Natural killer cell (primary cell): ENCODE data around the gene RSU1. TPM values are rescaled to one million over a fixed set of nuclear protein-coding genes. Genes with fewer than 3 reads are reported as not detected.

Experiments
- ATAC-seq, 3 donors: fragments of 150-1000 bp in 2 of 3; fragments of 200-7000 bp in 1 of 3; cut with Tn5 transposase; 1 replicate in 1 of 3; 2 replicates in 2 of 3; pipeline ENCODE4 v1.10.0; 2021; ENCODE audit warnings: mild to moderate bottlenecking in 2 of 3, moderate library complexity in 2 of 3
- DNase-seq, 2 donors: peaks; one replicate each; pipeline versions ENCODE4 v3.0.0 to v3.0.0-alpha.2; 2013 to 2021; ENCODE audit warnings: mixed read lengths in 1 of 2
- H3K27ac ChIP-seq: one replicate; pipeline ENCODE4 v1.5.1; 2013; ENCODE audit warnings: mild to moderate bottlenecking, low read length
- H3K27me3 ChIP-seq: one replicate; pipeline ENCODE4 v1.6.1; 2013; ENCODE audit warnings: low read length; ENCODE audit not compliant: control insufficient read depth, insufficient read depth
- H3K36me3 ChIP-seq: one replicate; pipeline ENCODE4 v1.6.1; 2013; ENCODE audit warnings: low read length; ENCODE audit not compliant: control insufficient read depth, insufficient read depth
- H3K4me1 ChIP-seq: one replicate; pipeline ENCODE4 v1.6.1; 2013; ENCODE audit warnings: low read length; ENCODE audit not compliant: control insufficient read depth, insufficient read depth
- H3K4me3 ChIP-seq: one replicate; pipeline ENCODE4 v1.5.1; 2013; ENCODE audit warnings: low read length
- H3K9me3 ChIP-seq: one replicate; pipeline ENCODE4 v1.6.1; 2013; ENCODE audit warnings: low read length; ENCODE audit not compliant: control insufficient read depth, insufficient read depth
- H3K27ac Mint-ChIP-seq, 2 donors: one replicate each; pipeline ENCODE4 v1.8.0; 2022; ENCODE audit warnings: mild to moderate bottlenecking in 2 of 2, mixed read lengths in 2 of 2, moderate library complexity in 1 of 2
- H3K27me3 Mint-ChIP-seq, 2 donors: one replicate each; pipeline ENCODE4 v1.8.0; 2022; ENCODE audit warnings: low read depth in 2 of 2, mixed read lengths in 2 of 2
- H3K36me3 Mint-ChIP-seq: one replicate; pipeline ENCODE4 v1.8.0; 2022; ENCODE audit warnings: mixed read lengths
- H3K4me1 Mint-ChIP-seq, 2 donors: one replicate each; pipeline ENCODE4 v1.8.0; 2022; ENCODE audit warnings: mixed read lengths in 2 of 2
- H3K4me3 Mint-ChIP-seq: one replicate; pipeline ENCODE4 v1.8.0; 2022; ENCODE audit warnings: mild to moderate bottlenecking, moderate library complexity, mixed read lengths
- H3K9me3 Mint-ChIP-seq, 2 donors: one replicate each; pipeline ENCODE4 v1.8.0; 2022; ENCODE audit warnings: mixed read lengths in 2 of 2
- WGBS: methylation state at CpG from one replicate; pipeline ENCODE4 v1.1.7; 2013; ENCODE audit warnings: missing lambda C conversion rate; ENCODE audit not compliant: insufficient coverage; 5-methylcytosine and 5-hydroxymethylcytosine counted together
- intact Hi-C: fragments of 100-400 bp; cut with micrococcal nuclease; formaldehyde crosslinking; loops from one replicate; pipeline ENCODE4 v1.14.2; 2022
- total RNA-seq, 4 donors: library from RNA; stranded (reverse); fragments of 120-200 nt in 1 of 4; gene quantifications; one replicate each; pipeline versions ENCODE4 v1.2.3 to v1.2.4, GENCODE V29; 2013 to 2022
- TF ChIP-seq, protein P1 (sequence below): fragments of 200-600 bp; IDR thresholded peaks from one replicate; pipeline ENCODE4 v1.8.0; 2022; ENCODE audit warnings: antibody characterized with exemption

Gene RSU1
- total RNA-seq, 3 donors from 2014 or later (not counting 1 experiment from before 2014, with no cell fraction given), result 75.0 to 85.3 (median 80.0) TPM

DNA sequence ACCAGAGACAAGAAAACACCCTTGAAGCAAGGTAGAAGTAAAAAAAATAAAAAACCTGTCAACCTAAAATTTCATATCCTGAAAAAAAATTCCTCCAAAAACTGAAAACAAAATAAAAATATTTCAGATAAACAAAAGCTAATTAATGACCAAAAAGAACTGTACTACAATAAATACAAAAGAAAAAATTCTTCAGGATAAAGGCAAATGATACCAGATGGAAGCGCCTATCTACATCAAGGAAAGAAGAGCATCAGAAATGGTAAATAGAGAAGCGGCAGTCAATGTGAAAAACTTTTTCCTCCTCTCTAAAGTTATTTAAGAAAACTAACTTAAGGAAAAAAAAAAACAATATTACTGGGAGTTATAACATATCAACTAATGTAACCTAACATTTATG lies 79.8 kb downstream of the RSU1 start:
- H3K4me3 ChIP-seq, result no peak overlapping the region
- no peak for DNase-seq
- peaks cover 3% of the 10 kb centered on the region for H3K36me3 ChIP-seq
- H3K4me1 ChIP-seq, result no peaks in the 10 kb centered on the region
- no CpG with 5 or more reads among the region's 2 CpGs for WGBS
- TF ChIP-seq, protein P1, sequence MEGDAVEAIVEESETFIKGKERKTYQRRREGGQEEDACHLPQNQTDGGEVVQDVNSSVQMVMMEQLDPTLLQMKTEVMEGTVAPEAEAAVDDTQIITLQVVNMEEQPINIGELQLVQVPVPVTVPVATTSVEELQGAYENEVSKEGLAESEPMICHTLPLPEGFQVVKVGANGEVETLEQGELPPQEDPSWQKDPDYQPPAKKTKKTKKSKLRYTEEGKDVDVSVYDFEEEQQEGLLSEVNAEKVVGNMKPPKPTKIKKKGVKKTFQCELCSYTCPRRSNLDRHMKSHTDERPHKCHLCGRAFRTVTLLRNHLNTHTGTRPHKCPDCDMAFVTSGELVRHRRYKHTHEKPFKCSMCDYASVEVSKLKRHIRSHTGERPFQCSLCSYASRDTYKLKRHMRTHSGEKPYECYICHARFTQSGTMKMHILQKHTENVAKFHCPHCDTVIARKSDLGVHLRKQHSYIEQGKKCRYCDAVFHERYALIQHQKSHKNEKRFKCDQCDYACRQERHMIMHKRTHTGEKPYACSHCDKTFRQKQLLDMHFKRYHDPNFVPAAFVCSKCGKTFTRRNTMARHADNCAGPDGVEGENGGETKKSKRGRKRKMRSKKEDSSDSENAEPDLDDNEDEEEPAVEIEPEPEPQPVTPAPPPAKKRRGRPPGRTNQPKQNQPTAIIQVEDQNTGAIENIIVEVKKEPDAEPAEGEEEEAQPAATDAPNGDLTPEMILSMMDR, result no peak
- no peak for ATAC-seq
- H3K4me3 Mint-ChIP-seq, result no peak overlapping the region
- H3K36me3 Mint-ChIP-seq, result peaks cover 18% of the 10 kb centered on the region
- no peak overlapping the region for H3K27ac ChIP-seq
- H3K27me3 Mint-ChIP-seq, result no peaks in the 10 kb centered on the region
- H3K27me3 ChIP-seq, result no peaks in the 10 kb centered on the region
- H3K9me3 Mint-ChIP-seq, result peaks cover 0 to 9% of the 10 kb centered on the region in 2 donors
- no peak overlapping the region for H3K27ac Mint-ChIP-seq
- intact Hi-C loops, result no loop called here
- H3K4me1 Mint-ChIP-seq, result peaks cover 17 to 32% of the 10 kb centered on the region in 2 donors
- no peaks in the 10 kb centered on the region for H3K9me3 ChIP-seq

DNA sequence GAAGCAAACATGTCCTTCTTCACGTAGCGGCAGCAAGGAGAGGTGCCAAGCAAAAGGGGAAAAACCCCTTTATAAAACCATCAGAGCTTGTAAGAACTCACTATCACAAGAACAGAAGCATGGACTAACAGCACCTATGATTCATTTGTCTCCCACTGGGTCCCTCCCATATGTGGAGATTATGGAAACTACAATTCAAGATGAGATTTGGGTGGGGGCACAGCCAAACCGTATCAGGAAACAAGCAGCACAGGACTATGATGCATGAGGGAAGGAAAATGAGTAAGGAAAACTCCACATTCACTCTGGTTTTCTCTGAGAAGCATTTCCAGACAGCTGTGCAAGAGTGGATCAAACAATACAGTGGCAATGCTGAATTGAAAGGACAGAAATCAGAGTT lies 81.6 kb downstream of the RSU1 start:
- peaks cover 20 to 29% of the 10 kb centered on the region in 2 donors for H3K4me1 Mint-ChIP-seq
- WGBS, result 95% methylated on average over 3 of the region's 3 CpGs

DNA sequence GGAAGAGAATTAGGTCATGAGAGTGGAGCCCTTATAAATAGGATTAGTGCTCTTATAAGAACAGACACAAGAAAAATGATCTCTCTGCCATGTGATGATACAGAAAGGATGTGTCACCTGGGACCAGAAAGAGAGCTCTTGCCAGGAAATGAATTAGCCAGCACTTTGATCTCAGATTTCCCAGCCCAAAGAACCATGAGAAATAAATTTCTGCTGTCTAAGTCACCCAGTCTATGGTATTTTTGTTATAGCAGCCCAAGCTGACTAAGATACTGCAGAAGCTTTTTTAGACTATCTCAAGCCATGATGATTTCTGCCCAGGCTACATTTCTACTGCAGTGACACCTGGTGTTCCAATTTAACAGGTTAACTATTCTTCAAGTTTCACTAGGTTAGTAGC lies 84.8 kb downstream of the RSU1 start:
- Mint-ChIP-seq H3K36me3 (peaks cover 14% of the 10 kb centered on the region), H3K9me3 (peaks cover 0 to 10% of the 10 kb centered on the region in 2 donors), H3K27ac (no peak overlapping the region), H3K4me3 (no peak overlapping the region), H3K27me3 (no peaks in the 10 kb centered on the region), H3K4me1 (peaks cover 42 to 49% of the 10 kb centered on the region in 2 donors)
- no peak for DNase-seq
- Histone ChIP-seq H3K27me3 (no peaks in the 10 kb centered on the region), H3K9me3 (no peaks in the 10 kb centered on the region), H3K36me3 (peaks cover 4% of the 10 kb centered on the region), H3K27ac (no peak overlapping the region), H3K4me1 (peaks cover 3% of the 10 kb centered on the region), H3K4me3 (no peak overlapping the region)
- intact Hi-C loops, result no loop called here
- no peak for ATAC-seq
- TF ChIP-seq, protein P1, result no peak

More for the DNA sequence above, 81.6 kb downstream of the RSU1 start:
- no peaks in the 10 kb centered on the region for H3K4me1 ChIP-seq
- H3K9me3 Mint-ChIP-seq, result peaks cover 0 to 9% of the 10 kb centered on the region in 2 donors
- intact Hi-C loops, result no loop called here
- no peaks in the 10 kb centered on the region for H3K27me3 ChIP-seq
- peaks cover 18% of the 10 kb centered on the region for H3K36me3 Mint-ChIP-seq
- TF ChIP-seq, protein P1, result no peak
- ATAC-seq (no peak), DNase-seq (no peak)
- peaks cover 4% of the 10 kb centered on the region for H3K36me3 ChIP-seq
- no peak overlapping the region for H3K27ac ChIP-seq
- no peaks in the 10 kb centered on the region for H3K27me3 Mint-ChIP-seq
- no peaks in the 10 kb centered on the region for H3K9me3 ChIP-seq
- no peak overlapping the region for H3K4me3 Mint-ChIP-seq
- no peak overlapping the region for H3K4me3 ChIP-seq
- no peak overlapping the region for H3K27ac Mint-ChIP-seq

DNA sequence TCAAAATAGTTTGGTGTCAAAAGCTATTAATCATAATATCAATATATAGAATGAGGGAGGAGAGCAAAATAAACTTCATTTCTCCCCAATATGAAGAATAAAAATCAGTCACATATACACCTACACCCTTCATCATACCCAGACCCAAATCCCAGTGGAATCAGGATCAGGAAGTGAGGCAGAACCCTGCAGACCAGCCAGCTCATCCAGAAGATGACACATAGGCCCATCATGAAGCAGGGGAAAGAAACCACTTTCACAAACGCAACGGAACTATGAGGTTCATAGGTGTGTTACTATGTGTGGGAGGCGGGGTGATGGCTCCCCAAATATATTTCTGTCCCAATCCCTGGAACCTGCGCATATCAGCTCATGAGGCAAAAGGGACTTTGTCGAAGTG lies 89.0 kb downstream of the RSU1 start:
- DNase-seq (no peak), ATAC-seq (no peak)
- Mint-ChIP-seq H3K36me3 (no peaks in the 10 kb centered on the region), H3K27ac (no peak overlapping the region), H3K4me1 (peaks cover 32 to 33% of the 10 kb centered on the region in 2 donors), H3K27me3 (no peaks in the 10 kb centered on the region), H3K9me3 (peaks cover 0 to 3% of the 10 kb centered on the region in 2 donors), H3K4me3 (no peak overlapping the region)
- no peak overlapping the region for H3K27ac ChIP-seq
- H3K4me3 ChIP-seq, result no peak overlapping the region
- peaks cover 3% of the 10 kb centered on the region for H3K4me1 ChIP-seq
- H3K27me3 ChIP-seq, result no peaks in the 10 kb centered on the region
- no peaks in the 10 kb centered on the region for H3K9me3 ChIP-seq
- TF ChIP-seq, protein P1, result no peak
- intact Hi-C loops, result no loop called here
- WGBS, result 100% methylated on average over 5 of the region's 5 CpGs
- H3K36me3 ChIP-seq, result peaks cover 2% of the 10 kb centered on the region
